BE2C (cell line): ENCODE results near the gene ZDHHC14.

Experiments used
- DNase-seq: peaks from one replicate; pipeline ENCODE4 v3.0.0-alpha.2; 2020
- H3K27me3 ChIP-seq: fragments of 250-450 bp; sonication (Bioruptor Pico); 2 replicates; pipeline ENCODE4 v1.5.1; 2020; ENCODE audit warnings: mild to moderate bottlenecking
- H3K36me3 ChIP-seq: fragments of 250-450 bp; sonication (Bioruptor Pico); 2 replicates; pipeline ENCODE4 v1.5.1; 2020; ENCODE audit warnings: mild to moderate bottlenecking
- H3K4me1 ChIP-seq: fragments of 250-450 bp; sonication (Bioruptor Pico); 2 replicates; pipeline ENCODE4 v1.5.1; 2020
- H3K4me3 ChIP-seq: 2 replicates; pipeline ENCODE4 v1.5.1; 2011; ENCODE audit warnings: low read depth, low read length
- H3K9me3 ChIP-seq: fragments of 250-450 bp; sonication (Bioruptor Pico); 2 replicates; pipeline ENCODE4 v1.5.1; 2020
- CTCF ChIP-seq: IDR thresholded peaks from 2 replicates; pipeline ENCODE4 v1.5.1; 2012; ENCODE audit warnings: mild to moderate bottlenecking, low read depth, low read length

ZDHHC14 gene

GRCh38 chr6:157652601-157653363 is 271.8 kb downstream of the ZDHHC14 start:
- Histone ChIP-seq H3K4me1 (peaks cover 4% of the 10 kb centered on the region; the same call in 1 of the 2 replicates), H3K27me3 (no peaks in the 10 kb centered on the region), H3K9me3 (no peaks in the 10 kb centered on the region), H3K36me3 (no peaks in the 10 kb centered on the region), H3K4me3 (no peak overlapping the region)
- TF ChIP-seq CTCF = no peak
- DNase-seq = no peak

DNA sequence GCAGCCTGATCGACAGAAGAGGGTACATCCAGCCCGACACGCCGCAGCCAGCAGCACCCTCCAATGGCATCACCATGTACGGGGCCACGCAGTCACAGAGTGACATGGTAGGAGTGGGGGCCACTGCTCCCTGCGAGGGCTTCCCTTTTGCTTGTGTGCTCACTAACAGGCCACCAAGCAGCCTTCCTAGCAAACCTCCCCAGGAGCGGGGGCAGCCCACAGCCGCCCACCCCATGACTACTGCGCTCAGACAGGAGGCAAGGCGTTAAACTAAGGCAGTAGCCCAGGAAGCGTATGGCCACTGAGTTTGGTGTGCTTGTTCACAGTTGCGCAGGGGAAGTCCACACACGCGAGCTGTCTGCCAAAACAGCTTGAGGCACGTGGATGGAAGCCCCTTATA is 272.5 kb downstream of the ZDHHC14 start:
- peaks cover 4% of the 10 kb centered on the region; the same call in 1 of the 2 replicates for H3K4me1 ChIP-seq
- H3K9me3 ChIP-seq = no peaks in the 10 kb centered on the region
- TF ChIP-seq CTCF = no peak
- H3K27me3 ChIP-seq = no peaks in the 10 kb centered on the region
- H3K36me3 ChIP-seq = no peaks in the 10 kb centered on the region
- no peak for DNase-seq
- no peak overlapping the region for H3K4me3 ChIP-seq

DNA sequence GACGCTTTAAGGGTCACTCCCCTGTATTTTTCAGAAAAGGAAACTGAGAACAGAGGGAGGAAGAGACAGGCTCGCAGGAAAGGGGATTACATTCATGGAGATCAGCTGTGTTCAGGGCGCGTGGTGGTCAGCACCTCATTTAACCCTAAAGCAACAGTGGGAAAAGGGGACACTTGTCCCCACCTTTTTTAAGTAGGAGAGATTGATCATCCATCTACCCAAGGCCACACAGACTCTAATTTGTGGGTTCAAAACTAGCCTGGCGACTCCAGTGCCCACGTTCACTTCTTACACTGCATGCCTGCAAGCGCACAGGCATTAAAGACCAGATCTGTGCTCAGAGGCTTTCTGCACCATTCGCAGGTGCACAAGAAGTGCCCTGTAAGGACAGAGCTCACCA is 274.1 kb downstream of the ZDHHC14 start:
- Histone ChIP-seq H3K36me3 (no peaks in the 10 kb centered on the region), H3K4me3 (no peak overlapping the region), H3K4me1 (peaks cover 6% of the 10 kb centered on the region; the same call in 1 of the 2 replicates), H3K9me3 (no peaks in the 10 kb centered on the region), H3K27me3 (no peaks in the 10 kb centered on the region)
- no peak for TF ChIP-seq CTCF
- no peak for DNase-seq

GRCh38 chr6:157656437-157656997 is 275.5 kb downstream of the ZDHHC14 start:
- Histone ChIP-seq H3K4me1 (peaks cover 6% of the 10 kb centered on the region; the same call in 1 of the 2 replicates), H3K9me3 (no peaks in the 10 kb centered on the region), H3K4me3 (no peak overlapping the region), H3K27me3 (no peaks in the 10 kb centered on the region), H3K36me3 (no peaks in the 10 kb centered on the region)
- no peak for DNase-seq
- TF ChIP-seq CTCF = no peak

DNA sequence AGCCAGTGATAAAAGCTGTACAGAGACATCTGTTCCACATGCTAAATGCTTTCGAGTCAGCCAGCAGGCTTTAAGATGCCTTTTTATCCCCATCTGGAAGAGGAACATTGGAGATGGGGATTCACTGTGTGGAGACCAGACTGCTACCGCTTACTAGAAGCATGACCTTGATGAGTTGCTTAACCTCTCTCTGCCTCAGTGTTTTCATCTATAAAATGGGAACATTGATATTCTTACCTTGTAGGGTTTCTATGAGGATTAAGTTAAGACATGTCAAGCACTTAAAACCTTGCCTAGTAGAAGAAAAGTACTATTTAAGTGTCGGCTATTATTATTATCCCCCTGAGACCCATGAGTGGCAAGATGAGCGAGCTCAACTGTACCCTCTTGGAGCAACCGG is 276.8 kb downstream of the ZDHHC14 start:
- Histone ChIP-seq H3K4me3 (no peak overlapping the region), H3K9me3 (no peaks in the 10 kb centered on the region), H3K4me1 (peaks cover 6% of the 10 kb centered on the region; the same call in 1 of the 2 replicates), H3K36me3 (no peaks in the 10 kb centered on the region), H3K27me3 (no peaks in the 10 kb centered on the region)
- no peak for TF ChIP-seq CTCF
- no peak for DNase-seq

- Histone ChIP-seq H3K9me3 (no peaks in the 10 kb centered on the region), H3K27me3 (no peaks in the 10 kb centered on the region), H3K4me3 (no peak overlapping the region), H3K36me3 (no peaks in the 10 kb centered on the region), H3K4me1 (peaks cover 6% of the 10 kb centered on the region; the same call in 1 of the 2 replicates)
- no peak for DNase-seq
- no peak for TF ChIP-seq CTCF
Observed at GRCh38 chr6:157658301-157658700, 277.3 kb downstream of the ZDHHC14 start.
